G401 (cell line): ENCODE data around the gene KIF2A. TPM values are rescaled to one million over a fixed set of nuclear protein-coding genes. Genes with fewer than 3 reads are reported as not detected.
A peak's percentile ranks its signal among the peaks of the same experiment; 100 is the strongest.

Source experiments
- DNase-seq: peaks from one replicate; pipeline ENCODE4 v3.0.0-alpha.2; 2015; ENCODE audit warnings: low spot score
- in situ Hi-C: cut with HindIII; loops from 2 replicates; pipeline ENCODE4 v1.10.0; 2016; ENCODE audit warnings: low sequenced_read_pairs, mixed read lengths
- total RNA-seq: library from RNA; depleted of rRNA; stranded (reverse); fragments of >200 nt; shearing (Covaris generic); gene quantifications from 2 replicates; pipeline ENCODE4 v1.2.3, GENCODE V29; 2014; rRNA removed

Gene KIF2A
- 37.9 and 62.8 TPM in 2 replicates for total RNA-seq

DNA sequence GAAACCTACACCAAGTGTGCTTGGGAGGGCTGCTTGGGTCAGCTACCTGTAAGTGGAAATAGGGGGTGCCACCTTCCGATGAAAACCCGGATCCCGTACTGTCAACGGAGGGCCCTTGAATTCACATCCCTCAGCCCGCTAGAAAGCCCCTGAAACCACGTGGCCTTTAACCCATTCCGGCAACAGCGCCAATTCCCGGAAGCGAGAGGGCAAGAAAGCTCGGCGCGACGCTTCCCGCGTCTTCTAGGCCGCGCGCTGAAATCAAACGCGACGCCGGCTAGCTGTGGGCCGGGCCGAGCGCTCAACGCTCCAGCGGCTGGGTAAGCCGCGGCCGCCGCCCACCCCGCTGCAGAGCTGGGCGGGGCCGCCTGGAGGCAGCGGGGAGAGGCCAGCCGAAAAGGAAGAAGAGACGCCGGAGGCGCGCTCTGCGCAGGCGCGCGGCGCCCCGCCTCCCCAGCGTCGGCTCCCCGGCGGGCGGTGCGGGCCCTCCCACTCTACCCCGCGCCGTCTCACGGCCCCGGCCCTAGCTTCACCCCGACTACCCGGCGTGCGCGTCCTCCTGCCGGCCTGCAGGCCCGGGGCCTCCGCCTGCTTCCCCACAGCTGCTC lies at the start of gene KIF2A:
TSS of gene KIF2A (plus strand) at position 492 of the 608 bp plus-strand sequence. CDS start 267 bp downstream, outside the sequence.
- in situ Hi-C loops: no loop called here

DNA sequence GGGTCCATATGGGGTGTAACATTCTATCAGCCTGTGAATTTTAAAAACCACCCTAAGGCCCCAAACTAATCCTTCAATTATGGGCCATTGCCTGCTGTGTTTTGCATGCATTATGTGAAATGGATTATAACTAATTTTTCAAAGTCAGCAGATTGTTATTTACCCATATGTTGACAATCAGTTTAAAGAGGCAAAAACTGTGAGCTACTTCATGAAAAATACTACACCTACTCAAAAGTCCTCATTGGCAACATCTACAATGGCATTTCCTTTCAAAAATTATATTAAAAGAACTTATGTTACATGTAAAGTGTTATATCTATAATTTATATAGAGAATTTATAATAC lies 49.0 kb upstream of the KIF2A start:
- in situ Hi-C loops: no loop called here

More for the DNA sequence above, at the start of gene KIF2A:
- DNase-seq: peak; percentile 88

GRCh38 chr5:62258654-62259053 lies 47.4 kb upstream of the KIF2A start:
- no peak for DNase-seq
- in situ Hi-C loops: no loop called here

More for the DNA sequence above, 49.0 kb upstream of the KIF2A start:
- DNase-seq: no peak

DNA sequence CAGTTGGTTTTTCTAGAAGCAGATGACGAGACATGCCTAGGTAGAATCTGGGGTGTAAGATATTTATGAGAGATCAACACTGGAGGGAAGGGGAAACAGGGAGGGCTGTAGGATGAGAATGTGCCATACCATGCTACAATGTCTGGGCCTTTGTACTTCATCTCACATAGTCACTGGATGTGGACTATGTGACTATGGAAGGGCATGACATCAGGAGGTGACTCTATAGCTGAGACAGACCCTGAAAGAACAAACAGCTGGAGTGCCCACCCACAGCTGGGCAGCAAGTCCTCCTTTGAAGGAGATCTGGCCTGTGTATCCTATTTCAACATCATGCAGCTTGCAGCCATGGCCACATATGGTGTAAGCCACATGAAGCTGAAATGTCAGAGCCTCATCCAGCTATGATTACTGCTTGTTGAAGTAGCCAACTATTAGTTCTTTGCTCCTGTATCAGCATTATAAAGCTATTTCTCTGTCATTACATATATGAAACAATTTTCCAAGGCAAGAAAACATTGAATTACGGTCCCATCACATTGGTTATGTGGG lies 46.2 kb upstream of the KIF2A start:
- no peak for DNase-seq
- in situ Hi-C loops: no loop called here

DNA sequence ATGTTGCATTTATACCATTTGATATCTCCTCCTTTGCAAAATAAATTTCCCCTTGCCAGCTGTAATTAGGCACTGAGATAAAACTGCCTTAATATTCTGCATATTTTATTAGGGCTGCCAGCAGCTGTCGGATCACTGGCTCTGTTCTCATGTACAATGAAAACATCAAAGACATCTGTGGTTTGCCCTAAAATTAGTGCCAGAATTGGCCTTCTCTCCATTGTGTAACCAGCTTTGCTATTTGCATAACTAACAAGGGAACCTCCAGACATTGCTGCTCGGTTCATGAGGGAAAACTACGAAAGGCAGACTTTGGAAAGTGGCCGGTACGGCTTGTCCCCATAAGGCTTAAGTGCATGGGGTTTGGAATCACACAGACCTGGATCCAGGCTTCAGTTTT lies 45.5 kb upstream of the KIF2A start:
- DNase-seq: peak; percentile 7
- in situ Hi-C loops: no loop called here

DNA sequence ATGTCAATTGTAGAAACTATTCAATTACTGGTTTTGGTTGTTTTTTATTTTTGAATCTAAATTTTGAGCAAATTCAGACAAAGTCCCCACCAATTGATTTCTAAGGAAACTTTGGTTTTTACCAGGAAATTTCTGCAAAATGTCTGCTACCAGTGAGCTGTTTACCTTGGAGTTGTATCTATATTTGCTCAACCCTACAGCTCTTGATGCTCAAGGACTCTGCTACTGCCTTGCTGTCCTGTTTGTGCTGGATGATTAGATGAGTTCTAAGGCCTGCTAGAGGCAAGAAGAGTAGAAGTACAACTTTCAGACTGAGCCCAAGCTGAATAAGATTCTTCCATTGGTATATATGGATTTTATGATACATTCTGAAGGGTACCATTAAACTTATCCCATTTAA lies 42.6 kb upstream of the KIF2A start:
- no peak for DNase-seq
- in situ Hi-C loops: no loop called here

DNA sequence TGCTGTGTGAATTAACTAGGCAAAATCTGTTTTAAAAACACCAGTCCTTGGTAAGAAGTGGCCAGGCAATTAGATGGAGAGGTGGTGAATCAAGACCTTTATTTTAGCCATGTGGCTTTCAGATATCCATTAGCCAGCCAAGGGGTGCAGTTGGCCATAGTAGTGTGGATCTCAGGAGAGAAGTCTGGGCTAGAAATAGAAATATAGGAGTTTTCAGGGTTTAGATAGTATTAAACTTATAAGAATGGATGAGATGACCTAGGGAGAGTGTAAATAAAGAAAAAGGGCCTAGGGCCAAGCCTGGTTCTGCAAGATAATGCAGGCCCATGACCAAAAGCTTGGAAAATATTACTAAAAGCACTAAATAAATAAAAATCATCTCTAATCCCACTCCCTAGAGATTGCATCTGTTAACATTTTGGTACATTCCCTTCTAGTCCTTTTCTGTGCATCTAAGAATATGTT lies 40.3 kb upstream of the KIF2A start:
- in situ Hi-C loops: no loop called here
- DNase-seq: no peak

GRCh38 chr5:62266573-62266972 lies 39.4 kb upstream of the KIF2A start:
- in situ Hi-C loops: no loop called here
- no peak for DNase-seq

GRCh38 chr5:62268234-62268633 lies 37.8 kb upstream of the KIF2A start:
- no peak for DNase-seq
- in situ Hi-C loops: no loop called here

DNA sequence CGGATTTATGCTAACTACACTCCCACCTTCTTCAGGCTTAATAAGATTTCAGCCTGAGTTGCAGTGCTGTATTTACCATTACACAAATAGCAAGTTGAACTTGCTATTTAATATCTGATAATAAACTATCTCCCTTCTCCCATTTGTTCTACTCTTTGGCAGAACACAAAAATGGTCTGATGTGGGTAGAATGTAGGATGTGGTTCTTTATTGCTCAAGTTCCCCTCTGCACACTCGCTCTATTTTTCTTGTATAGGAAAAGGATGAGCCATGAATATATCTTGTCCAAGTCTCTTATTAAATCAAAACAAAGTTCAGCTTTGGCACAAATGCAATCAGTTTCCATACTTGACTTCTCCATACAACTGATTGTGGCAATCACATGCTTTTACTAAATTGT lies 37.2 kb upstream of the KIF2A start:
- in situ Hi-C loops: no loop called here
- DNase-seq: no peak

GRCh38 chr5:62271370-62271769 lies 34.6 kb upstream of the KIF2A start:
- no peak for DNase-seq
- in situ Hi-C loops: no loop called here

- no peak for DNase-seq
Measured at GRCh38 chr5:62271870-62272269, 34.1 kb upstream of the KIF2A start.

GRCh38 chr5:62273687-62274086 lies 32.3 kb upstream of the KIF2A start:
- in situ Hi-C loops: no loop called here

More at GRCh38 chr5:62271870-62272269, 34.1 kb upstream of the KIF2A start:
- in situ Hi-C loops: no loop called here

DNA sequence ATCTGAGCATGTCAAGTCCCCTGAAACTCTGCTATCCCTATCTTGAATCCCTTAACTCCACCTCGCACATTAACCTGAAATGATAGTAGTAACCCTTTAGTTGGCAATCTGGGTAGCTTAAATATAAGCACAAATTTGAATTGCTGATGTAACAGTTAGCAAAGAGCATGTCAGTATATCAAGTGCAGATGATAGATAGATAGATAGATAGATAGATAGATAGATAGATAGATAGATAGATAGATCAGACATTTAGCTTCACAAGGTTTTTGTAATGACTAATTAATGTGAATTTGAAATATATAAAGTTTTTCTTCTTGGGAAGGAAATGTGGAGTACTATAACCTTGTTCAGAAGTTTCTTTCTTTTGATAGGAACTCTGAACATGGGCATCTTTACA lies 30.4 kb upstream of the KIF2A start:
- DNase-seq: no peak
- in situ Hi-C loops: no loop called here

More at GRCh38 chr5:62273687-62274086, 32.3 kb upstream of the KIF2A start:
- DNase-seq: peak; percentile 34

DNA sequence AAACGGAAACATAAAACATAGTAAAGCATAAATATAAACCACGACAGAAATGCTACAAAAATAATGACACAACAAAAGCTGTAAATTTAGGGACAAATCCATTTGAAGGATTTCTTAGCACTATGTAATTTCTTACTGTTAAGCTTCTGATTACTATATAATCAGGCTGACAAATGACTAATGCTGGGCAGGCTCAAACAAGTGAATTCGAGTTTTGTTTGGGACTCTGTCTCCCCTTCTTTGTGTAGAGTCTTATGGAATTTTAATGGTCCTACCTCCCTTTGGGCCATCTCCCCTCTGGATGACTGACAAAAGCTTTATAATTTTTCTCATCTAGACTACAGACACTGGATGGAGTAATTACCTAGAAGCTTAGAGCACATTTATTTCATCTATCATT lies 24.6 kb upstream of the KIF2A start:
- in situ Hi-C loops: no loop called here
- DNase-seq: no peak

- in situ Hi-C loops: no loop called here
- DNase-seq: no peak
Measured at GRCh38 chr5:62282064-62282463, 23.9 kb upstream of the KIF2A start.

DNA sequence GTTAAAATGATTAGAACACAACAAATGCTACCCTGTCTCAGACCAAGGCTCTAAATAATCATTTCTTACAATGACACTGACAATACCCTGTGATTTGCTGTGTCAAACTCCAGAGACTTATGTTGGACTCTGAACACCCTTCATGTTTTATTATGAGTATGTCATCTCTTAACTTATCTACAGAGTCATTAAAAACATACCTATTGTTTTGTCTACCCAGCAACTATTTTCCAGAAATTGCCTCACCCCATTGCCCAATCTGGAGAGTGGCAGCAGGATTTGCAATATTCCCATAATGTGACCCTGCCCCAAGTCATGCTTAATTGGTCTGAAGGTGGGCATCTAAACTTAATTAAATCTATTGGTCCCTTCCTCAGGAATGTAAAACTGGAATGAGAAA lies 23.0 kb upstream of the KIF2A start:
- DNase-seq: no peak
- in situ Hi-C loops: no loop called here

DNA sequence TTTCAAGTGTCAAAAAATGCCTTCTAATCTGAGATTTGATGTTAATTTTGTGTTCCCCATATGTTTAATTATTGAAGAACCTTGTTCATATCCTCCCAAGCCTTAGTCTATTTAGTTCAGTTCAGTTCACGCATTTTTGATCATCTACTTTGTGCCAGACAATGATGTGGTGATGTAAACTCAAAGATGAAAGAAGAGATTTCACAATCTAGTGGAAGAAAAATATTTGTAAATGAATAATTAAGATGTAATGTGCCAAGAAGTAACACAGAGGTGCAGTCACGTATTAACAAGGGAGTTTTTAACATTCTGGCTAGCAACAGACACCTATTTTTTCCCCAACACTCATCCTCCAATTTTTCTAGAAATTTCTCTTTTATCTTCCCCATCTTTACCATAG lies 22.1 kb upstream of the KIF2A start:
- in situ Hi-C loops: no loop called here
- no peak for DNase-seq

- no peak for DNase-seq
- in situ Hi-C loops: no loop called here
Measured at GRCh38 chr5:62284946-62285891, 20.8 kb upstream of the KIF2A start.

- in situ Hi-C loops: no loop called here
- no peak for DNase-seq
Measured at GRCh38 chr5:62286834-62287233, 19.2 kb upstream of the KIF2A start.
